LNCAP (cell line): ENCODE data around the gene CREM.

Source experiments
- TF ChIP-seq, protein P1 (sequence below): fragments of 450-650 bp; IDR thresholded peaks from 2 replicates; pipeline ENCODE4 v1.5.1; 2017; ENCODE audit warnings: mild to moderate bottlenecking

Gene CREM

DNA sequence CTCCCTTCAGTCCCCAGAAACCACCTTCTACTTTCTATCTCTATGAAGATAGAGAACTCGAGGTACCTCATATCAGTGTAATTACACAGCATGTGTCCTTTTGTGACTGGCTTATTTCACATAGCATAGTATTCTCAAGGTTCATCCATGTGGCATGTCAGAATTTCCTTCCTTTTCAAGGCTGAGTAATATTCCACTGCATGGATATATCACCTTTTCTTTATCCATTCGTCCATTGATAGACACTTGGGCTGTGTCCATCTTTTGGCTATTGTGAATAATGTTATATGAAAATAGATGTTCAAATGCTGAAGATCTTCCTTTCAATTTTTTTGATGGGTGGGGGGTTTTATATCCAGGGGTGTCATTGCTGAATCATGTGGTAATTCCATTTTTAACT is 117.9 kb downstream of the CREM start:
- TF ChIP-seq, protein P1, sequence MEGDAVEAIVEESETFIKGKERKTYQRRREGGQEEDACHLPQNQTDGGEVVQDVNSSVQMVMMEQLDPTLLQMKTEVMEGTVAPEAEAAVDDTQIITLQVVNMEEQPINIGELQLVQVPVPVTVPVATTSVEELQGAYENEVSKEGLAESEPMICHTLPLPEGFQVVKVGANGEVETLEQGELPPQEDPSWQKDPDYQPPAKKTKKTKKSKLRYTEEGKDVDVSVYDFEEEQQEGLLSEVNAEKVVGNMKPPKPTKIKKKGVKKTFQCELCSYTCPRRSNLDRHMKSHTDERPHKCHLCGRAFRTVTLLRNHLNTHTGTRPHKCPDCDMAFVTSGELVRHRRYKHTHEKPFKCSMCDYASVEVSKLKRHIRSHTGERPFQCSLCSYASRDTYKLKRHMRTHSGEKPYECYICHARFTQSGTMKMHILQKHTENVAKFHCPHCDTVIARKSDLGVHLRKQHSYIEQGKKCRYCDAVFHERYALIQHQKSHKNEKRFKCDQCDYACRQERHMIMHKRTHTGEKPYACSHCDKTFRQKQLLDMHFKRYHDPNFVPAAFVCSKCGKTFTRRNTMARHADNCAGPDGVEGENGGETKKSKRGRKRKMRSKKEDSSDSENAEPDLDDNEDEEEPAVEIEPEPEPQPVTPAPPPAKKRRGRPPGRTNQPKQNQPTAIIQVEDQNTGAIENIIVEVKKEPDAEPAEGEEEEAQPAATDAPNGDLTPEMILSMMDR: no peak

DNA sequence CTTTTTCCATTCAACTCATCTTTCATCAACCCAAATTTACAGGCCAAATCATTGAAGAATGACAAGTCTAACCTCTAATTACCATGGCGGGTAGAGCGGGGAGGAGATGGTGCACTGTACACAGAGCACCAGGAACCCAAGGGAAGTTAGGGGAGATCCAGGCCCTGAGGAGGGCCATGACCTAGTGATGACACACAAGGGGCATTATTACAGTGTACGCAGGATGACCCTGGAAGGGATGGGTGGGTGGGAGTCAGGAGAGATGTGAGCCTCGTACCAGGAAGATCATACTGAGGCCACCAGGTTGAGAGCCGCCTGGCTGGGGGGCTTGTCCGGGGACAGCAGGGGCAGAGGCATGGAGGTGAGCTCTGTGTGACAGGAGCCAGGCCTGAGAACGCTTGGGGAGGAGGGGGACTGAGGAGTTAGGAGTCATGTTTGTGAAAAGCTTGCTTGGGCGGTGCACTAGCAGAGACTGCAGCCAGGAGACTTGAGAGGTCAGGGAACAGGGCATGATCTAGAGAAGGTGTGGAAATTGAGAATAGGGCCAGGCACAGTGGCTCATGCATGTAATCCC is 120.2 kb downstream of the CREM start:
- TF ChIP-seq, protein P1: no peak

DNA sequence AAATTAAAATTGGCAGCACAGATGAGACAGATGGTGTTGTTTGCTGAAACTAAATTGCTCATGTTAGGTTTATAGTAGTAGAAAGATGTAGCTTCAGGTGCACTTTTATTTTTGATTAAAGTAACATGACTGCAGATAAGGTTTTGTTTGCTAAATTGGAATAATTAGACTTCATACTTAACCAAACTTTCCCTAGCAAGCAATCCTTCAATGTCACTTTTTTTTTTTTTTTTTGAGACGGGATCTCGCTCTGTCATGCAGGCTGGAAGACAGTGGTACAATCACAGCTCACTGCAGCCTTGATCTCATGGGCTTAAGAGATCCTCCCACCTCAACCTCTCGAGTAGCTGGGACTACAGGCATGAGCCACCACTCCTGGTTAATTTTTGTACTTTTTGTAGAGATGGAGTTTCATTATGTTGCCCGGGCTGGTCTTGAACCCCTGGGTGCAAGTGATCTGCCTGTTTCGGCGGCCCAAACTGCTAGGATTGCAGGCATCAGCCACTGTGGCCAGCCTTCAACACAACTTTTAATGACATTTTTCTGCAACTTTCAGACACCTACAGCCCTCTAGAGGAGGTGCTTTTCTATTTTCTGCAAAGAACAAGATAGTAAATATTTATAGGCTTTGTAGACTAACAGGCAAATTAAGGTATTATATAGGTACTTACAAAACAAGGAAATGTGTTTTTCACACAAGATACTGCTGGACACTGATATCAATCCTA is 124.9 kb downstream of the CREM start:
- TF ChIP-seq, protein P1: peak; percentile 20; the same call in 1 of the 2 replicates

DNA sequence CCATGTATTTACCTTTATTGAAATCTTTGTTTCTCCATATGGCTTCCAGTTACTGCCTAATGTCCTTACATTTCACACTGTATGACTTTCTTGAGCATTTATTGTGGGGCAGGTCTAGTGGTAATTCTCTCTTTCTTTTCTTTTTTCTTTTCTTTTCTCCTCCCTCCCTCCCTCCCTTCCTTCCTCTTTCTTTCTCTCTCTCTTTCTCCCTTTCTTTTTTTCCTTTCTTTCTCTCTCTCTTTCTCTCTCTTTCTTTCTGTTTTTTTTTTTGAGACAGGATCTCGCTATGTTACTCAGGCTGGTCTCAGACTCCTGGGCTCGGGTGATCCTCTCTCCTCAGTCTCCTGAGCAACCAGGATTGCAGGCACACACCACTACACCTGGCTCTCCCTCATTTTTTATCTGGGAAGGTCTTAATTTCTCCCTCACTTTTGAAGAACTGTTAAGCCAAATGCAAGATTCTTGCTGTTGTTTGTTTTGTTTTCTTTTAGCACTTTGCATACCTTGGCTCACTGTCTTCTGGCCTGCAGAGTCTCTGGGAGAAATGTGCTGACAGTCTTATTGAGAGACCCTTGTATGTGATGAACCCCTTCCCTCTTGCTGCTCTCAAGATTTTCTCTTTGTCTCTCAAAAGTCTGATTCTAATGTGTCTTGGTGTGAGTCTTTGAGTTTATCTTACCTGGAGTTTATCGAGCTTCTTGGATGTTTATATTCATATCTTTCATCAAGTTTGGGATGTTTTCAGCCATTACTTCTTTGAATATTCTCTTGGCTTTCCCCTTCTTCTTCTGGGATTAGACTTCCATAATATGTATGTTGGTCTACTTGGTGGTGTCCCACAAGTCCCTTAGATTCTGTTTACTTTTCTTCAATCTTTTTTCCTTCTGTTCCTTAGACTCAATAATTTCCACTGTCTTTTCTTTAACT is 130.7 kb downstream of the CREM start:
- TF ChIP-seq, protein P1: no peak

DNA sequence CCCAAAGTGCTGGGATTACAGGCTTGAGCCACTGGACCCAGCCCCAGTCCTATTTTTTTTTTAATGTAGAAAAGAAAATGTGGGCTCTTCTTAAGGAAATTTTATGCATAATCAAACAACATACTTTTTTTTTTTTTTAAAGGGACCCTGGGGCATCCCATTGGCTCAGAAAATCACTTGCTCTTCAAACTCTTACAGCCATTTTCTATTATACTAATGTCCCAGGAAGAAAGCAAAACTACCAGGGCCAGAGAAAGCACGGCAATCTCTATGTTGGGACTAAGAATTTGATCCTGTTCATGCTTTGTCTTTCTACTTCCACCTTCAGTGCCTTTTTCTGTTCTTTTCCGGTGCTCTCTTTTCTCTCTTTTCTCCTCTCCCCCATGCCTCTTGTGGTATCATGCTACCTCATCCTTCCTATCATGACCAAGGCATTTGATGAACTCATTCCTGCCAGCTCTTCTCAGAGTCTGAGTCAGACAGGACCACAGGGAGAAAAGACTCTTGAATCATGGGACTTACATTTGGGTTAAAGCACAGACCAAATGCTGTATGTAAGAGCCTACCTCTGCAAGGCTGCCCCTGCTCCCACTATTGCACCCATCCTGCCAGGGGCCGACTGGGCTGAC is 133.2 kb downstream of the CREM start:
- TF ChIP-seq, protein P1: no peak

DNA sequence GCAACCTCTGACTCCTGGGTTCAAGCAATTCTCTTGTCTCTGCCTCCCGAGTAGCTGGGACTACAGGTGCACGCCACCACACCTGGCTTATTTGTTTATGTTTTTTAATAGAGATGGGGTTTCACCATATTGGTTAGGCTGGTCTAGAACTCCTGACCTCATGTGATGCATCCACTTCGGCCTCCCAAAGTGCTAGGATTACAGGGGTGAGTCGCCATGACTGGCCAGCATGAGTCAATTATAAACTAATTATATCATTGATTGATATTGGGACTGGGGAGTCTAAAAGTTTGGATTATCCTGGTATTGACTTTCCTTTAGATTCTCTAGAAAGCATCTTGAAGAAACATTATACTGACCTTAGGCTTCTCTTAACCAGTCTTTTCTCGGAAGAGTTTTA is 135.8 kb downstream of the CREM start:
- TF ChIP-seq, protein P1: no peak
